GM15510 (cell line): Measurements from ENCODE around the gene DZIP1L.

ENCODE experiments used
- POLR2A ChIP-seq: IDR thresholded peaks from 3 replicates; pipeline ENCODE4 v1.6.1; 2011; ENCODE audit warnings: borderline replicate concordance; ENCODE audit not compliant: insufficient read length; ENCODE audit errors: extremely low read depth

The DZIP1L gene

DNA sequence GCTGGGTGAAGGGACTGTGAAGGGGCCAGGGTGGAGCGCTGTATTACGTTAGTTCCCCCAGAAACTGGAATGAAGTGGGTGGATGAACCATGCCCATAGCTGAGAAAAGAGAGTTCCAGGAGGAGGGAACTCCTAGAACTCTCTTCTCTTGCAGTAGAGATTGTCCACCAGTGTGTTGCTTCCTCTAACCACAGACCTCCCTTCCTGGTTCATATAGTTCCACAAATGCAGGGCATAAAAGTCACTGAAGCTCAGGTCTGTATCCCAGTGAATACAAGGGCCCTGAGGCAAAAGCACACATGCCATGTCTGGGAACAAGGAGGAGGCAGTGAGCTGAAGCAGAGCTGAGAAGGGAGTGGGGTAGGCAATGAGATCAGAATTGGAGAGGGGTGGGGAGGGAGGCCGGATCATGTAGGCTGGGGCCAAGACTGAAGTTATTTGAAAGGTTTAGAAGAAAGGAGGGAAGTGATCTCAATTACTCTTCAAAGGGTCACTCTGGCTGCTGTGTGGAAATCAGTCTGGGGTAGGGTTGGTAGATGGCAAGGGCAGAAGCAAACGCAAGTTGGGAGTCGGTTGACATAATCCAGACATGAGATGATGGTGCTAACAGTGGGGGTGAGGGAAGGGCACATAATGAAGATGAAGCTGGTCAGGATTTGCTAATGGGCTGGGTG, 10.3 kb upstream of the DZIP1L start:
- no peak for TF ChIP-seq POLR2A

GRCh38 chr3:138124706-138125355, 9.4 kb upstream of the DZIP1L start:
- no peak for TF ChIP-seq POLR2A

GRCh38 chr3:138124188-138124587, 8.8 kb upstream of the DZIP1L start:
- no peak for TF ChIP-seq POLR2A

DNA sequence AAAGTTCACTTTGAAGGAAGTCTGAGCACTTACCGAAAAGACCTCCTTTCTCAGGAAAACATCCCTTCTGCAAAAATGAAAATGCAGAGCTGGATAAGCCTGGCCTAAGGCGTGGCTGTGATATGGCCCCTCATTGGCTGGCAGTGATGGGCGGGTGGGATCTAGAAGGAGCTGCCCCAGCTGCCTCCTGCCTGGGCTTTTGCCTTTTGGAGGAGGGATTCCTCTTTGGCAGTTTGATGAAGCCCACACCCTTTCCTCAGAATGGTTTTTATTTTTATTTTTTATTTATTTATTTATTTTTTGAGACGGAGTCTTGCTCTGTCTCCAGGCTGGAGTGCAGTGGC, 4.0 kb upstream of the DZIP1L start:
- no peak for TF ChIP-seq POLR2A

GRCh38 chr3:138118612-138119422, 3.4 kb upstream of the DZIP1L start:
- TF ChIP-seq POLR2A: no peak

GRCh38 chr3:138114431-138114918, 933 bp downstream of the DZIP1L start:
- TF ChIP-seq POLR2A: no peak

DNA sequence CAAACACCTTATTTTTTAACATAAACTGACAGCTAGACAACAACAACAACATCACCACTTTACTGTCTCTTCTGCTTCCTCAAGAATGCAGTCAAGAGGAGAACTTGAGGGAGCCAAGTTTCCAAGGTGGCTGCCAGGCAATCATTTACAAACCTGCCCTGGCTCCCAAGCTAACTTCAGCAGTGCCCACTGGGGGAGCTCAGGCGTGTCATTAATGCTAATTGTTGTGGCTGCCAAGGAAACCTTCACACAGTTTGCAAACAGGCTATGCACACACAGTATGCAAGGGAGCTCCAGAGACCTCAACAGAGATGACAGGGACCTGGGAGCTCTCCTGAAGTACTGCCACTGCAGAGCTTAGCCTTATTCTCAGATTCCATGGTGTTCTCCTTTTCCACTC, 2.1 kb downstream of the DZIP1L start:
- TF ChIP-seq POLR2A: no peak

DNA sequence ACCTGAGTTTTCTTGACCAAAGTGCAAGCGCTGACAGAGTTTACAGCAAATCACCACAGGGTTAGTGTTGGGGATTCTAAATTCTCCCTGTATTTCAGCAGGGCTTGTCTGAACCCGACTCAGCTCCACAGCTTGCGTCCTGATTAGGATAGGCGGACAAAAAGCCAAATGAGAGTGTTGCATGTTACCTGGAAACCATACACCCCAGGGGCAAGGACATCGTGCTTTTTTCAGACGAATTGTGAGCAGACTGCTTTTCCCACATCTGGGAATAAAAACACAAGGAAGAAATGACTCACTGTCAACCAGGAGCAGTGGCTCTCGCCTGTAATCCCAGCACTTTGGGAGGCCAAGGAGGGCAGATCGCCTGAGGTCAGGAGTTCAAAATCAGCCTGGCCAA, 3.0 kb downstream of the DZIP1L start:
- TF ChIP-seq POLR2A: no peak

GRCh38 chr3:138105598-138105997, 9.8 kb downstream of the DZIP1L start:
- no peak for TF ChIP-seq POLR2A

- TF ChIP-seq POLR2A: no peak
Observed at GRCh38 chr3:138103466-138103865, 11.9 kb downstream of the DZIP1L start.

- TF ChIP-seq POLR2A: no peak
Observed at GRCh38 chr3:138099417-138099816, 16.0 kb downstream of the DZIP1L start.

DNA sequence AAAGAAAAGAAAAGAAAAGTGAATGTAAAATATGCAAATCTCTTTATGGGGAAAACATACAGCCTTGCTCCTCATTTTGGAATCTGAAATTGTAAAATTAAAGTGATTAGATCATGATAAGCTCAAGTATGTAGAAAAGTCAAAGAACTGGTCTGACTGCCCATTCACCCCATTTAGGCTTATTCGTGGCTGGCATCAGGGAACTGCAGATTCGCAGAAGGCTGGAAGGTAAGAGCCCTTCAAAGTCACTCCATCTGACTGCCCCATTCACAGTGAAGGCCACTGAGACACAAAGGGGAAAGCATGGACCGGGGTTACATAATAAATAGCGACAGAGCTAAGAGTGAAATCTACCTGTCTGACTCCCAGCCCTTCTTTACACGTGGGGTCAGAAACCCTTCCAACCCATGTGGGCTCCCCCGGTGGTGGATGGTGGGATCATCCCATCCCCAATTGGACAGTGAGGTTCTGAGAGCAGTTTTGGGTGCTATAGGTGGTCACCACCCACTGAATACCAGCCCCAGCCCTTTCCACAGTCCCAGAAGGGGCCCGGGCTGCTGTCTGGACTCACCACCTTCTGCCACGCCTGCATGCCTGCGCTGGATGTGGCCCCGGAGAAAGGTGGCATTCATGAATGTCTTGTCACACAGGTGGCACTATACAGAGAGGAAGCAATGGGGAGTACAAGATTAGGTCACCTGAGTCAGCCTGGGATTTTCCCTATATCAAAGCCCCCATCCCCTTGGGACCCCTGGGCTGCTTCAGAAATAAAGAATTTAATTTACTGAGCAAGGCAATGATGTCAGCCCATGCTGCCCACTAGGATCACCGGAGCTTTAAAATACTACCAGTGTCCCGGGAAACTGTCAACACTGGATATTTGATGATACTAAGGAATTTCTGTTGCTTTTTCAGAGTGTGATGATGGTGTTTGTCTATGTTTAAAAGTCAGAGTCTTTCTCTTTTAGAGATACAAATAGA, 17.9 kb downstream of the DZIP1L start:
- no peak for TF ChIP-seq POLR2A

- no peak for TF ChIP-seq POLR2A
Observed at GRCh38 chr3:138093721-138094120, 21.7 kb downstream of the DZIP1L start.

DNA sequence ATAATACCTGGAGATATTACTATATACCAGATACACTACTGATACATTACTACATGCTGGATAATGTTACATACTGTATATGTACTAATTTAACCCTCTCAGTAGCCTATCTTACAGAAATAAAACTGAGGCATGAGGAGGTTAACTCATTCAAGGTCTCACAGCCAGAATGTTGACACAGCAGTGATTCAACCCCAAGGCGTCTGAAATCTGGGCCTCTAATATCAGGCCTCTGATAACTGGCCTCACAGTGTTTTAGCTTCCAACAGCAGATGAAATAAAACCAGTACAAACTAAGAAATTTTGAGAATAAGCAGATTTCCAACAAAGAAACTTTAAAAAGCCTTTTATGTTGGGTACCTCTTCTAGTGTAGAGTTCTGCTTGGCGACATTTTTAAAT, 23.4 kb downstream of the DZIP1L start:
- TF ChIP-seq POLR2A: no peak

DNA sequence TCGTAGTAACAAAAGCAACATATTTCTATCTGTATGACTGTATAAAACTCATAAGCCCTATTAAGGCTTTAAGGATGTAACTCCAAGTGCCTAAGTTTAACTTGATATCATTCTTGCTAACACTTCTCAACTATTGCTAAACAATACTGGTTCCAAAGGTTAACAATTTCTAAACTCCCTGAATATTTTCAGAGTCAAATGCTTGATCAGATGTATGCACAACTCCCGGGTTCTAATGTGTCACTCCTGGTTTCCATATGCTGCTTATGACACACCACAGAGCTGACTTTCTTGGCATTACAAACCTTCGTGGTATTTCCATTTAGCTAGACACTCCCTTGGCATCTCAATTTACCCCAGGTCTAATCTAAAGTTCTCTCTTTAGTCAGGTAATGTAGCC, 26.3 kb downstream of the DZIP1L start:
- TF ChIP-seq POLR2A: no peak

DNA sequence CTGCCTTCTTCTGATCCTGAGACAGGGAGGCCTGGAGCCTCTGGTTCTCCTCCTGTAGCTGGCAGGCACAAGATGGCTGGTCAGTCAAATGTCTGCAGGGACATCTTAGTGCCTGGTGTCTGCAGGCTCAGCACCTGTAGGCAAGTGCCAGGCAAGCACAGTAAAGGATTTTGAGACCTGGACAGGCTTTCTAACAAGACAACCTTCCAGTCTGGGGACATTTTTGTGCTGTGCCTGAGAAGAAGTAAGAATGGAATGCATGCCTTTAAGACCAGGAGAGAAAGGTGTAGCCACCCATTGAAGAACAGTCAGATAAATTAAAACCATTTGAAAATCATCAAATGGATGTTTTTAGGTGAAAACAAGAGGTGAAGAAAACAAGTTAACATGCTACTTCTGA, 31.2 kb downstream of the DZIP1L start:
- TF ChIP-seq POLR2A: no peak

DNA sequence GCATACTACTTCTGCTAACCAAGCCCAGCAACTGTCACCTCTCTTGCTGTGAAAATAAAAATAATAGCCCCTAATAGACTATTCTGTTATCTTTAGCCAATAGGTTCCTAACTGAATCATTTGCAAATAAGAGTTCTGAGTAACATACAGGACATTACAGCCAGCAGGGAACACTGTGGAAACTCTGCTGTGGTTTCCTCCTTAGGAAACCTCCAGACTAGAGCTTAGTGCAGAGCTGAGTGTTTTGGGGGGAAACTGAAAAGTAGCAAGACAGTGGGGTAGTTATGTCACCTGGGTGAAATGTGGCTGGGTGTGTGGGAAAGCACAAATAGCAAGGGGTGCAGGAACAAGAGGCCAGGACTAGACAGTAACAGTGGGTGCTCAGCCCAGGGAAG, 32.4 kb downstream of the DZIP1L start:
- TF ChIP-seq POLR2A: no peak
